HL-60 (cell line): Measurements from ENCODE around the gene RAP1B.

Experiments
- DNase-seq, 2 experiments: peaks; one replicate each; pipeline ENCODE4 v3.0.0-alpha.2; 2010 to 2020; ENCODE audit warnings: low read depth in 1 of 2, low spot score in 1 of 2
- H3K27ac ChIP-seq: fragments of 250-450 bp; sonication (Bioruptor Pico); replicated peaks from 2 replicates; pipeline ENCODE4 v1.5.1; 2020; ENCODE audit warnings: mild to moderate bottlenecking, moderate library complexity
- H3K27me3 ChIP-seq: fragments of 250-450 bp; sonication (Bioruptor Pico); 2 replicates; pipeline ENCODE4 v1.5.1; 2021; ENCODE audit warnings: mild to moderate bottlenecking, moderate library complexity; ENCODE audit not compliant: insufficient read depth, poor library complexity, severe bottlenecking
- H3K4me3 ChIP-seq: replicated peaks from 2 replicates; pipeline ENCODE4 v1.5.1; 2011; ENCODE audit warnings: mild to moderate bottlenecking, control low read depth, low read length; ENCODE audit not compliant: insufficient read depth
- GABPA ChIP-seq: IDR thresholded peaks from 2 replicates; pipeline ENCODE4 v1.6.1; 2012; ENCODE audit warnings: low read depth
- POLR2AphosphoS5 ChIP-seq: IDR thresholded peaks from 2 replicates; pipeline ENCODE4 v1.6.1; 2012; ENCODE audit warnings: low read depth
- SPI1 ChIP-seq: IDR thresholded peaks from 2 replicates; pipeline ENCODE4 v1.6.1; 2012; ENCODE audit warnings: low read depth, mild to moderate bottlenecking, borderline replicate concordance
- TF ChIP-seq, protein P1 (sequence below): IDR thresholded peaks from 2 replicates; pipeline ENCODE4 v1.6.1; 2012; ENCODE audit warnings: low read depth; ENCODE audit not compliant: insufficient replicate concordance
- TF ChIP-seq, protein P2 (sequence below): IDR thresholded peaks from one replicate; pipeline ENCODE4 v1.5.1; 2011; ENCODE audit warnings: low read length, control low read depth, inconsistent platforms; ENCODE audit not compliant: insufficient read depth

The RAP1B gene

DNA sequence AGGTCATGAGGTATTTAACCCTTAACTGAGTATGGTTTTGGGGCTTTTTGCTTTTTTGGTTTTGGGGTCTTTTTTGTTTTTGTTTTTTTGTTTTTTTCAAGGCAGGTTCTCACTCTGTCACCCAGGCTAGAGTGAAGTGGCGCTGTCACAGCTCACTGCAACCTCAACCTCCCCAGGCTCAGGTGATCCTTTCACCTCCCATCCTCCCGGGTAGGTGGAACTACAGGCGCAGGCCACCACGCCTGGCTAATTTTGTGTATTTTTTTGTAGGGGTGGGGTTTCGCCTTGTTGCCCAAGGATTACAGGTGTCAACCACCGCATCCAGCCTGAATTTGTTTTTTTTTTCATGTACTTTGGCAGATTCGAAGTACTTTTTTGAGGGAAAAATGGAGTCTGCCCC lies 19.9 kb downstream of the RAP1B start:
- no peak overlapping the region for H3K4me3 ChIP-seq
- DNase-seq, result no peak
- no peak overlapping the region for H3K27ac ChIP-seq
- no peaks in the 10 kb centered on the region for H3K27me3 ChIP-seq
- TF ChIP-seq SPI1 (no peak), POLR2AphosphoS5 (no peak), GABPA (no peak)
- TF ChIP-seq, protein P1, sequence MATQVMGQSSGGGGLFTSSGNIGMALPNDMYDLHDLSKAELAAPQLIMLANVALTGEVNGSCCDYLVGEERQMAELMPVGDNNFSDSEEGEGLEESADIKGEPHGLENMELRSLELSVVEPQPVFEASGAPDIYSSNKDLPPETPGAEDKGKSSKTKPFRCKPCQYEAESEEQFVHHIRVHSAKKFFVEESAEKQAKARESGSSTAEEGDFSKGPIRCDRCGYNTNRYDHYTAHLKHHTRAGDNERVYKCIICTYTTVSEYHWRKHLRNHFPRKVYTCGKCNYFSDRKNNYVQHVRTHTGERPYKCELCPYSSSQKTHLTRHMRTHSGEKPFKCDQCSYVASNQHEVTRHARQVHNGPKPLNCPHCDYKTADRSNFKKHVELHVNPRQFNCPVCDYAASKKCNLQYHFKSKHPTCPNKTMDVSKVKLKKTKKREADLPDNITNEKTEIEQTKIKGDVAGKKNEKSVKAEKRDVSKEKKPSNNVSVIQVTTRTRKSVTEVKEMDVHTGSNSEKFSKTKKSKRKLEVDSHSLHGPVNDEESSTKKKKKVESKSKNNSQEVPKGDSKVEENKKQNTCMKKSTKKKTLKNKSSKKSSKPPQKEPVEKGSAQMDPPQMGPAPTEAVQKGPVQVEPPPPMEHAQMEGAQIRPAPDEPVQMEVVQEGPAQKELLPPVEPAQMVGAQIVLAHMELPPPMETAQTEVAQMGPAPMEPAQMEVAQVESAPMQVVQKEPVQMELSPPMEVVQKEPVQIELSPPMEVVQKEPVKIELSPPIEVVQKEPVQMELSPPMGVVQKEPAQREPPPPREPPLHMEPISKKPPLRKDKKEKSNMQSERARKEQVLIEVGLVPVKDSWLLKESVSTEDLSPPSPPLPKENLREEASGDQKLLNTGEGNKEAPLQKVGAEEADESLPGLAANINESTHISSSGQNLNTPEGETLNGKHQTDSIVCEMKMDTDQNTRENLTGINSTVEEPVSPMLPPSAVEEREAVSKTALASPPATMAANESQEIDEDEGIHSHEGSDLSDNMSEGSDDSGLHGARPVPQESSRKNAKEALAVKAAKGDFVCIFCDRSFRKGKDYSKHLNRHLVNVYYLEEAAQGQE, result no peak
- TF ChIP-seq, protein P2, sequence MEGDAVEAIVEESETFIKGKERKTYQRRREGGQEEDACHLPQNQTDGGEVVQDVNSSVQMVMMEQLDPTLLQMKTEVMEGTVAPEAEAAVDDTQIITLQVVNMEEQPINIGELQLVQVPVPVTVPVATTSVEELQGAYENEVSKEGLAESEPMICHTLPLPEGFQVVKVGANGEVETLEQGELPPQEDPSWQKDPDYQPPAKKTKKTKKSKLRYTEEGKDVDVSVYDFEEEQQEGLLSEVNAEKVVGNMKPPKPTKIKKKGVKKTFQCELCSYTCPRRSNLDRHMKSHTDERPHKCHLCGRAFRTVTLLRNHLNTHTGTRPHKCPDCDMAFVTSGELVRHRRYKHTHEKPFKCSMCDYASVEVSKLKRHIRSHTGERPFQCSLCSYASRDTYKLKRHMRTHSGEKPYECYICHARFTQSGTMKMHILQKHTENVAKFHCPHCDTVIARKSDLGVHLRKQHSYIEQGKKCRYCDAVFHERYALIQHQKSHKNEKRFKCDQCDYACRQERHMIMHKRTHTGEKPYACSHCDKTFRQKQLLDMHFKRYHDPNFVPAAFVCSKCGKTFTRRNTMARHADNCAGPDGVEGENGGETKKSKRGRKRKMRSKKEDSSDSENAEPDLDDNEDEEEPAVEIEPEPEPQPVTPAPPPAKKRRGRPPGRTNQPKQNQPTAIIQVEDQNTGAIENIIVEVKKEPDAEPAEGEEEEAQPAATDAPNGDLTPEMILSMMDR, result no peak

DNA sequence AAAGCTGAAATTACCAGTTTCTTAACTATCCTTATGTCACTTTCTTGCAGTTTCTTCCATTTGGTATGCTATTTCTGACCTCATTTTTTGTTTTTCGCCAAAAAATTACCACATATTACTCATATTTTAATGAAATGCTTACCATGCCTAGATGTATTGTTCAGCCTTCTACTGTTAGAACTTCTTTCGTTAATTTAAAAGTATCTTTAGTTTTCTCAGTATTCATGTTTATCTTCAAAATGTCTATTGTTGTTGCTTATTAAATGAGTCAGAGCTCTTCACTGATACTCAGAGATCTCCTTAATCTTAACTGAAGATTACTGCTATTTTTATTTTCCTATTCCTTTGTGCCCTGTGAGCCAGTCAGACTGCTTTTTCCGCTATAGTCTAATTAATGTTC lies 20.5 kb downstream of the RAP1B start:
- Histone ChIP-seq H3K4me3 (no peak overlapping the region), H3K27me3 (no peaks in the 10 kb centered on the region), H3K27ac (no peak overlapping the region)
- DNase-seq, result no peak
- TF ChIP-seq, protein P1, result no peak
- TF ChIP-seq, protein P2, result no peak

DNA sequence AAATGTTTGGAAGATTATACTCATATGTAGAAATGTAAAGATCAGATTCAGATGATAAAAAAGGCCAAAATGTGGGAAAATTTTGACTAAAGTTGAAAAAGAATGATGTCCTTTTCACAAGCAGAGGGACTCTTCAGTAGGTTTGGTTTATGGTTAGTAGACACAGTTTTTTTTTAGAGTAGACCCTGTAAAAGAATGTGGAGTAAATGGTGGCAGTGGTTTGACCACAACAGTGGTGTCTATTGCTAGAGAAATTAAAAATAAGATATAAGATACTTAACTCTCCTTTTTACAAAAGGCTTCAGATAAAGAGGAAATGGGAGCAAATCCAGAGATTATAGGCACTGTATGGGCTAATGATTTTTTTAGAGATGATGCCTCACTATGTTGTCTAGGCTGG lies 21.8 kb downstream of the RAP1B start:
- no peaks in the 10 kb centered on the region for H3K27me3 ChIP-seq
- DNase-seq, result no peak
- H3K27ac ChIP-seq, result no peak overlapping the region
- no peak overlapping the region for H3K4me3 ChIP-seq
- TF ChIP-seq POLR2AphosphoS5 (no peak), GABPA (no peak), SPI1 (no peak)
- TF ChIP-seq, protein P2, result no peak
- TF ChIP-seq, protein P1, result no peak
